Lower leg skin (tissue), 3 donors: ENCODE measurements around the gene MTRR.

Experiments used
- CTCF ChIP-seq, 3 donors: fragments of 450-650 bp; IDR thresholded peaks; one replicate each; pipeline ENCODE4 v1.5.1; 2016; ENCODE audit warnings: antibody characterized with exemption in 3 of 3, mild to moderate bottlenecking in 3 of 3, moderate library complexity in 2 of 3
- POLR2A ChIP-seq, 2 donors: fragments of 450-650 bp; IDR thresholded peaks; one replicate each; pipeline ENCODE4 v1.6.1; 2016 to 2017; ENCODE audit warnings: antibody characterized with exemption in 2 of 2, mild to moderate bottlenecking in 1 of 2, moderate library complexity in 1 of 2

- TF ChIP-seq POLR2A (IDR thresholded peaks at IDR 0.05) (no peak), CTCF (IDR thresholded peaks at IDR 0.05) (no peak)
Observed at GRCh38 chr5:7852988-7853387, 16.0 kb upstream of the MTRR start.
